Uterine smooth muscle cell (primary cell): ENCODE measurements around the gene ADAT1. TPM values are rescaled to one million over a fixed set of nuclear protein-coding genes. Genes with fewer than 3 reads are reported as not detected.

Experiments
- total RNA-seq: library from RNA; depleted of rRNA; stranded (reverse); fragments of >200 nt; gene quantifications from 2 replicates; pipeline ENCODE4 v1.2.3, GENCODE V29; 2014

Gene ADAT1, protein sequence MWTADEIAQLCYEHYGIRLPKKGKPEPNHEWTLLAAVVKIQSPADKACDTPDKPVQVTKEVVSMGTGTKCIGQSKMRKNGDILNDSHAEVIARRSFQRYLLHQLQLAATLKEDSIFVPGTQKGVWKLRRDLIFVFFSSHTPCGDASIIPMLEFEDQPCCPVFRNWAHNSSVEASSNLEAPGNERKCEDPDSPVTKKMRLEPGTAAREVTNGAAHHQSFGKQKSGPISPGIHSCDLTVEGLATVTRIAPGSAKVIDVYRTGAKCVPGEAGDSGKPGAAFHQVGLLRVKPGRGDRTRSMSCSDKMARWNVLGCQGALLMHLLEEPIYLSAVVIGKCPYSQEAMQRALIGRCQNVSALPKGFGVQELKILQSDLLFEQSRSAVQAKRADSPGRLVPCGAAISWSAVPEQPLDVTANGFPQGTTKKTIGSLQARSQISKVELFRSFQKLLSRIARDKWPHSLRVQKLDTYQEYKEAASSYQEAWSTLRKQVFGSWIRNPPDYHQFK
- 59.1 and 101 TPM in 2 replicates for total RNA-seq

DNA sequence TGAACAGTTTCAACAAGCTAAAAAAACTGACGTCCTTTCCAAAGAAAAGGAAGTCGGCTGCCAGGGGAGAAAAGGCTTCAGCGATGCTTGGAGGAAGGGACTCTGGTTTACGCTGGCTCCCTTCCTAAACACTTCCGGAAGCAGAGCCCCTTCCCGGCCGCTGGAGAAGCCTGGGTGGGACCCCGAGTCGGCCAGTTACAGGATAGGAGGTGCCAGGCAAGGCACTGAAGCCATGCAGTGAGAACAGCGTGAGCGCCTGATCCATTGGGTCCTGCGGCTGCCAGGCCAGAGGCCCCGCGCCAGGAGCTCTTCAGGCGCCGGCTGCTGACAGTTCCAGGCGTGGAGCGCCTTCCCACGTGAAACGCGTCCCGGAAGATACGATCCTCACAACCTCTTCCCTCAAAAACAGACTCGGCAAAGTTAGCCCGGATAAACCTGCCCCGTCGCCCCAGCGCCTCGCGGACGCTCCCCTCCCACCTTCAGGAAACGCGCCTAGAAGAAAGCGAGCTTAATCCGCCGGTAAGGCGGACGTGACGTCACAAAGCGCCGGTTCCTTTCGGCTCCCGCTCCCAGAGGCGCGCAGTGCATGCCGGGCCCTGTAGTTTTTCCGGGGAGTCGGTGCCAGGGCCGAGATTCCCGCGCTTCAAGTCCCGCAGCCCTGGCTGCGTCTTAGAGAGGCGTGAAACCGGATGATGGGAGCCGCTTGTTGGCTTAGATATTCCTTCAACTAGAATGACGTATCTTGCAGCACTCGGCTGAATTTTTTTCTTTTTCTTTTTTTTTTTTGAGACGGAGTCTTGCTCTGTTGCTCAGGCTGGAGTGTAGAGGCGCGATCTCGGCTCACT is at the start of gene ADAT1:
ADAT1 (minus strand) TSS at position 521 of the 845 bp plus-strand sequence. CDS start 2,482 bp downstream, outside the sequence.

DNA sequence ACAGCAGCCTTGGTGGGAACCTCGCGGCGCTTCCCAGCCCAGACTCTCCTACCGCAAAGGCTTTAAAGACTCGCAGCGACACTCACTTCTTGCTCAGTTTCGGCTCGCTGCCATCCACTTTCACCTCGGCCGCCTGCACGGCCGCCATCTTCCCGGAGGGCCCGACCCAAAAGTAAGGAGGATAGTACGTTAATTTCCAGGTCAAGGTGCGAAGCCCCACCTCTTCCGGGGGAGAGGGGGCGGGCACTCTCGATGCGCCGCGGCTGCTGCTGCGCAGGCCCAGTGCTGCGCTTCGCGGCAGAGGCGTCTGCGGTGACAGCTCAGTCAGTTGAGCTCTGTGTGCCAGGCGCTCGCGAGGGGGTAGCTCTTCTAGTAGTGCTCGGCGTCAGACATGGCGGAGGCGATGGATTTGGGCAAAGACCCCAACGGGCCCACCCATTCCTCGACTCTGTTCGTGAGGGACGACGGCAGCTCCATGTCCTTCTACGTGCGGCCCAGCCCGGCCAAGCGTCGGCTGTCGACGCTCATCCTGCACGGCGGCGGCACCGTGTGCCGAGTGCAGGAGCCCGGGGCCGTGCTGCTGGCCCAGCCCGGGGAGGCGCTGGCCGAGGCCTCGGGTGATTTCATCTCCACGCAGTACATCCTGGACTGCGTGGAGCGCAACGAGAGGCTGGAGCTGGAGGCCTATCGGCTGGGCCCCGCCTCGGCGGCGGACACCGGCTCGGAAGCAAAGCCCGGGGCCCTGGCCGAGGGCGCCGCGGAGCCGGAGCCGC is 24.6 kb upstream of the ADAT1 start, which contains the start of the genes KARS1 and TERF2IP:
KARS1 (minus strand) TSS at position 174 of the 773 bp plus-strand sequence; CDS start at position 148, 26 bp downstream.
TERF2IP (plus strand) TSS at position 282 of the 773 bp plus-strand sequence; CDS start at position 392, 110 bp downstream.

DNA sequence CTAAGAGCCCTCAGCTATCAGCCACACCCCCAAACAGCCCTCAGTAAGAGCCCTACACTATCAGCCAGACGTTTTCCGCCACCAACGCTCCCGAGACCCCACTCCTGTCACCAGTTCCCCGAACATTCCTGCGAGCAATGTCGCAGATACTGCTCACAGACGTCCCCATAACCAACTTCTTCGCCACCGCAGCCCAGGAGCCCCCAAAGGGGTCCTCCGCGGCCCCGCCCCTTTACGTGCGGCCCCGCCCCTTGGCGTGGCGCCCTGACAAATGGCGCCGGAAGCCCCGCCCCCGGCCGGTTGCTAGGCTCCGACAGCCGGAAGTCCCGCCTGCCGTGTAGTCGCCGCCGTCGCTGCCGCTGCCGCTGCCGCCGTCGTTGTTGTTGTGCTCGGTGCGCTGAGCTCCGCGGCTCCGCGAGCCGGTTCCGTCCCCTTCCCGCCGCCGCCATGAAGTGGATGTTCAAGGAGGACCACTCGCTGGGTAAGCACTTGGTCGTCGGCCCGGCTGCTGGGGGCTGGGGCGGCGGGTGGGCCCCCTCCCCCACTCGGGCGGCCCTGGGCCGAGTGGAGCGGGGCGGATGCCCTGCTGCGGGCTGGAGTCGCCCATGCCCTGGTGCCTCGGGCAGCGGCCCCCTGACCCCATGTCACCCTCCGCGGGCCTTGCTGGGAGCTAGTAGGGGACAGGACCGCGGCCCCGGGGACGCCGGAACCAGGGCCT is 56.9 kb downstream of the ADAT1 start, which contains the start of gene GABARAPL2:
GABARAPL2 (plus strand) TSS at position 340 of the 718 bp plus-strand sequence; CDS start at position 448, 108 bp downstream.

DNA sequence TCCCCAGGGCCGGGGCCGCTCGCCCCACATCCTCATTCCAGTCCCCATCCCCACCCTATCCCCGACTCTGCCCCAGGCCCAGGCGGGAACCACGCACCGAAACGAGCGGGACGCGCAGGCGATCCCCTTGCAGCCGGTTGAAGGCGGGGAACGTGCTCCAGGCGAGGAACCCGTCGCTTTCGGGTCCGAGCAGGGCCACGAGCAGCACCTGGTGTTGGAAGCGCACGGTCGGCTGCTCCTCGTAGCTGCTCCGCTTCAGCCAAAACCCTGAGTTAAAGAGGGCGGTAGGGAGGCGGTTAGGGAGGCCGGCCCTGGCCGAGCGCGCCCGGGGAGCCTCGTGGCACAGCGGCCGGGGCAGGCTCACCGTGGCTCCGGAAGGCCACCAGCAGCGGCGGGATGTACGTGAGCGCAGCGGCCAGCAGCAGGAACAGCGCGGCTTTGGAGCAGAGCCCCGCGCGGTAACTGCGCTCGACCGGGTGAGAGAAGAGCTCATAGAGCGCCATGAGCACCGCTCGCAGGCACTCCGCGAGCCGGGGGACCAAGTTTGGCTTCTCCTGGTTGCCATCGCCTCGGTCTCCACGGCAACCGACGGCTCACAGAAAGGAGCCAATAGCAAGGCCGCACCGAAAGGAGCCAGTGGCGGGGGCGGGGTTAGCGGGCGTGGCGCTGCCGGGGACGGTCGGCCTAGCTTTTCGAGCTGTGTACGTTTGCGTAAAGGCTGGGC is 67.2 kb downstream of the ADAT1 start, which contains the start of gene TMEM231:
TMEM231 (minus strand) TSS at position 546 of the 724 bp plus-strand sequence; CDS start at position 503, 43 bp downstream.

Other genes starting within 250 kb of the ADAT1 start
- 59.5 and 80.5 TPM in 2 replicates for gene CFDP1, start 189.8 kb downstream of the ADAT1 start, total RNA-seq
- gene TMEM170A, start 158.6 kb downstream of the ADAT1 start, total RNA-seq: 17.9 and 30.9 TPM in 2 replicates
- gene CHST6, start 127.8 kb downstream of the ADAT1 start, total RNA-seq: 0.22 and 1.00 TPM in 2 replicates
- gene CHST5, start 87.2 kb downstream of the ADAT1 start, total RNA-seq: under 0.01 and 0.11 TPM in 2 replicates
- 15.1 and 18.4 TPM in 2 replicates for gene TMEM231, start 67.0 kb downstream of the ADAT1 start, total RNA-seq
- 38.5 and 44.0 TPM in 2 replicates for gene GABARAPL2, start 56.9 kb downstream of the ADAT1 start, total RNA-seq
- 135 and 202 TPM in 2 replicates for gene KARS1, start 24.4 kb upstream of the ADAT1 start, total RNA-seq
- gene TERF2IP, start 24.5 kb upstream of the ADAT1 start, total RNA-seq: 55.9 and 65.4 TPM in 2 replicates
- not detected in 2 replicates for gene CPHXL2, start 53.7 kb upstream of the ADAT1 start, total RNA-seq
- not detected in 2 replicates for gene DUXB, start 78.2 kb upstream of the ADAT1 start, total RNA-seq
- gene CPHXL, start 103.2 kb upstream of the ADAT1 start, total RNA-seq: not detected in 2 replicates